IMR-90 (cell line): ENCODE results near the gene PPP2R2D. TPM values are rescaled to one million over a fixed set of nuclear protein-coding genes. Genes with fewer than 3 reads are reported as not detected.

Experiments used
- ATAC-seq: fragments of 200-7000 bp; cut with Tn5 transposase; 2 replicates; pipeline ENCODE4 v1.9.1; 2020; ENCODE audit warnings: low read depth, mild to moderate bottlenecking, moderate library complexity
- BruUV-seq: library from RNA; stranded (reverse); fragments of 400-500 nt; replicated peaks from 2 replicates; lab custom pipeline; 2021; lab: Mats Ljungman, UMichigan
- CTCF ChIA-PET: fragments of 300-600 bp; formaldehyde crosslinking; extraction: SDS; loops from one replicate; lab custom pipeline; 2021; ENCODE audit warnings: antibody characterized with exemption; lab: Yijun Ruan, JAX
- POLR2A ChIA-PET: fragments of 300-600 bp; sonication (Branson Sonifier 250); formaldehyde crosslinking; loops from one replicate; lab custom pipeline; 2022; ENCODE audit warnings: antibody characterized with exemption; ENCODE audit not compliant: unreplicated experiment; lab: Charles Lee
- DNase-seq: peaks from one replicate; pipeline ENCODE4 v3.0.0; 2013
- H2AFZ ChIP-seq: replicated peaks from 2 replicates; pipeline ENCODE3; 2013; ENCODE audit warnings: low read length, mild to moderate bottlenecking; ENCODE audit not compliant: poor library complexity
- H2AK5ac ChIP-seq: 2 replicates; pipeline ENCODE4 v1.6.1; 2013; ENCODE audit warnings: low read depth, low read length, inconsistent platforms
- H2AK9ac ChIP-seq: replicated peaks from 2 replicates; pipeline ENCODE3; 2013; ENCODE audit warnings: mild to moderate bottlenecking, low read depth, low read length, moderate library complexity; ENCODE audit not compliant: poor library complexity
- H2BK120ac ChIP-seq: 2 replicates; pipeline ENCODE4 v1.6.1; 2013; ENCODE audit warnings: low read depth, low read length, inconsistent platforms
- H2BK15ac ChIP-seq: 3 replicates; pipeline ENCODE4 v1.6.1; 2013; ENCODE audit warnings: low read depth, low read length, inconsistent platforms
- H2BK20ac ChIP-seq: 2 replicates; pipeline ENCODE4 v1.6.1; 2013; ENCODE audit warnings: low read depth, mild to moderate bottlenecking, inconsistent platforms, low read length, moderate library complexity
- H2BK5ac ChIP-seq: 2 replicates; pipeline ENCODE4 v1.6.1; 2013; ENCODE audit warnings: mild to moderate bottlenecking, low read depth, low read length, inconsistent platforms; ENCODE audit not compliant: poor library complexity, severe bottlenecking
- H3K14ac ChIP-seq: replicated peaks from 2 replicates; pipeline ENCODE4 v1.6.1; 2013; ENCODE audit warnings: low read depth, low read length, inconsistent platforms
- H3K18ac ChIP-seq: 2 replicates; pipeline ENCODE4 v1.6.1; 2013; ENCODE audit warnings: low read depth, low read length, control low read depth
- H3K23ac ChIP-seq: 2 replicates; pipeline ENCODE4 v1.6.1; 2013; ENCODE audit warnings: low read depth, low read length, inconsistent platforms
- H3K27ac ChIP-seq: 2 replicates; pipeline ENCODE4 v1.5.1; 2013; ENCODE audit warnings: mild to moderate bottlenecking, control low read depth, low read length; ENCODE audit not compliant: insufficient read depth
- H3K27me3 ChIP-seq: 2 replicates; pipeline ENCODE4 v1.6.1; 2013; ENCODE audit warnings: low read length; ENCODE audit not compliant: control insufficient read depth, insufficient read depth
- H3K36me3 ChIP-seq: 2 replicates; pipeline ENCODE4 v1.6.1; 2013; ENCODE audit warnings: low read length, mixed read lengths; ENCODE audit not compliant: control insufficient read depth, insufficient read depth
- H3K4ac ChIP-seq: 2 replicates; pipeline ENCODE4 v1.6.1; 2013; ENCODE audit warnings: low read depth, low read length, inconsistent platforms
- H3K4me1 ChIP-seq: 2 replicates; pipeline ENCODE4 v1.6.1; 2013; ENCODE audit warnings: low read length, mixed read lengths; ENCODE audit not compliant: control insufficient read depth, insufficient read depth
- H3K4me2 ChIP-seq: 2 replicates; pipeline ENCODE4 v1.6.1; 2013; ENCODE audit warnings: low read depth, mild to moderate bottlenecking, control low read depth, low read length, moderate library complexity
- H3K4me3 ChIP-seq: 2 replicates; pipeline ENCODE4 v1.5.1; 2013; ENCODE audit warnings: low read depth, mild to moderate bottlenecking, control low read depth, low read length, moderate library complexity; ENCODE audit not compliant: insufficient read depth
- H3K56ac ChIP-seq: 2 replicates; pipeline ENCODE4 v1.6.1; 2013; ENCODE audit warnings: low read length, inconsistent platforms; ENCODE audit not compliant: insufficient read depth; ENCODE audit errors: extremely low read depth
- H3K79me1 ChIP-seq, 2 experiments: 2 replicates each; pipeline ENCODE4 v1.6.1; 2013; ENCODE audit warnings: low read length in 2 of 2, inconsistent platforms in 1 of 2, low read depth in 1 of 2
- H3K9ac ChIP-seq: 2 replicates; pipeline ENCODE4 v1.6.1; 2013; ENCODE audit warnings: low read depth, low read length, control low read depth
- H3K9me1 ChIP-seq: 2 replicates; pipeline ENCODE4 v1.6.1; 2013; ENCODE audit warnings: low read length, inconsistent platforms; ENCODE audit not compliant: insufficient read depth
- H3K9me3 ChIP-seq: 2 replicates; pipeline ENCODE4 v1.6.1; 2013; ENCODE audit warnings: low read length; ENCODE audit not compliant: control insufficient read depth, insufficient read depth
- H4K20me1 ChIP-seq: 2 replicates; pipeline ENCODE4 v1.6.1; 2013; ENCODE audit warnings: low read length, inconsistent platforms; ENCODE audit not compliant: insufficient read depth
- H4K5ac ChIP-seq: 2 replicates; pipeline ENCODE4 v1.6.1; 2013; ENCODE audit warnings: mild to moderate bottlenecking, low read depth, low read length, control low read depth
- H4K8ac ChIP-seq, 2 experiments: 2 replicates each; pipeline ENCODE4 v1.6.1; 2013; ENCODE audit warnings: low read depth in 2 of 2, low read length in 2 of 2, control low read depth in 1 of 2, inconsistent platforms in 1 of 2
- H4K91ac ChIP-seq: 2 replicates; pipeline ENCODE4 v1.6.1; 2013; ENCODE audit warnings: low read depth, low read length, inconsistent platforms; ENCODE audit not compliant: insufficient read depth
- MAFK ChIP-seq: IDR thresholded peaks from 2 replicates; pipeline ENCODE4 v1.6.1; 2012; ENCODE audit warnings: low read depth, low read length, improper control_type of control experiment
- POLR2A ChIP-seq: IDR thresholded peaks from 2 replicates; pipeline ENCODE4 v1.6.1; 2012; ENCODE audit warnings: mild to moderate bottlenecking, low read depth, low read length
- RAD21 ChIP-seq: IDR thresholded peaks from 2 replicates; pipeline ENCODE4 v1.6.1; 2012; ENCODE audit warnings: low read length, improper control_type of control experiment
- RFX5 ChIP-seq: IDR thresholded peaks from 2 replicates; pipeline ENCODE4 v1.8.0; 2012; ENCODE audit warnings: low read depth, mild to moderate bottlenecking, low read length, moderate library complexity
- WGBS, 2 experiments: methylation state at CpG; one replicate each; pipeline versions ENCODE4 v1.1.5 to v1.1.7; 2013; ENCODE audit warnings: missing lambda C conversion rate in 2 of 2; ENCODE audit not compliant: insufficient read length in 1 of 2; ENCODE audit errors: extremely low coverage in 2 of 2; 5-methylcytosine and 5-hydroxymethylcytosine counted together
- dilution Hi-C: fragments of 300-500 bp; cut with HindIII; formaldehyde crosslinking; loops from one replicate; pipeline ENCODE4 v1.14.3; 2018; ENCODE audit warnings: low sequenced_read_pairs; ENCODE audit not compliant: unreplicated experiment
- in situ Hi-C: fragments of 300-500 bp; cut with MboI; formaldehyde crosslinking; loops from 3 replicates; pipeline ENCODE4 v1.14.3; 2019; ENCODE audit warnings: low sequenced_read_pairs, inconsistent platforms, mixed read lengths
- intact Hi-C: fragments of 100-400 bp; cut with micrococcal nuclease; formaldehyde crosslinking; loops from 2 replicates; pipeline ENCODE4 v1.10.0; 2022
- polyA plus RNA-seq, 3 experiments: library from polyadenylated mRNA; depleted of rRNA; stranded (reverse); fragments of >200 nt; gene quantifications; 2 replicates each; pipeline ENCODE4 v1.2.3, GENCODE V29; 2012; ENCODE audit warnings: low replicate concordance in 1 of 3
- total RNA-seq: library from RNA; depleted of rRNA; stranded (reverse); fragments of >200 nt; gene quantifications from 2 replicates; pipeline ENCODE4 v1.2.3, GENCODE V29; 2012

PPP2R2D gene
- total and polyA plus RNA-seq, 2 of the 4 experiments (the other 2 are of a cell fraction): 22.8 to 23.8 TPM

DNA sequence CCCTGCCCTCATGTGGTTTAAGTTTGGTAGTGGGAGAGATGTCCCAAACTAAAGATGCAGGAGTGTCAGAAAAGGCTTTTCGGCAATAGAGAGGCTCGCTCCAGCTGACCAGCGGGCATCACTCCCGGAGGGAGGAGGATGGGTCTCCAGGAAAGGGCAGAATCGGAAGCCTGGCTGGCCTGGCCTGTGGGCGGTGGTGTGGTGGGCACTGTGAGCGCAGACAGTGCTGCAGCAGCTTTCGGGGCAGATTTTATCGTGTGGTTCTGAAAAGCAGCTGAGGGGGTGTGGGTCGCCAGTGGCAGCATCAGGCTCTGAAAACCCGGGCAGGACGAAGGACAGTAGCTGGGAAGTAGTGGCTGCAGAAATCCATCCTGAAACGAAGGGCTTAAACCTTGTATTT lies 68.1 kb downstream of the PPP2R2D start:
- DNase-seq: no peak
- Histone ChIP-seq H4K20me1 (peaks cover 82% of the 10 kb centered on the region), H2AK5ac (no peak overlapping the region), H2BK15ac (no peak overlapping the region), H2BK20ac (no peak overlapping the region), H3K79me1 (peaks cover 29 to 62% of the 10 kb centered on the region in 2 experiments), H4K91ac (no peak overlapping the region), H3K4ac (no peak overlapping the region), H2AFZ (no peak overlapping the region), H3K9me1 (peaks cover 9% of the 10 kb centered on the region), H3K56ac (no peak overlapping the region), H2BK5ac (no peak overlapping the region), H3K4me2 (no peak overlapping the region), H4K5ac (no peak overlapping the region), H3K4me1 (peaks cover 6% of the 10 kb centered on the region; the same call in 1 of the 2 replicates), H3K18ac (no peak overlapping the region), H3K36me3 (peaks cover 65% of the 10 kb centered on the region), H3K27ac (no peak overlapping the region), H3K9me3 (no peaks in the 10 kb centered on the region), H3K9ac (no peak overlapping the region), H3K4me3 (no peak overlapping the region), H3K14ac (no peak overlapping the region), H3K27me3 (no peaks in the 10 kb centered on the region), H4K8ac (no peak overlapping the region), H2AK9ac (peak overlapping the region; percentile 9), H2BK120ac (no peak overlapping the region), H3K23ac (no peak overlapping the region)
- no TSS peak for BruUV-seq
- no peak for TF ChIP-seq RAD21
- TF ChIP-seq POLR2A: no peak
- TF ChIP-seq RFX5: no peak
- no peak for TF ChIP-seq MAFK
- ChIA-PET POLR2A (no interaction called here), CTCF (no interaction called here)
- WGBS, 2 experiments: 98% methylated on average over 8 of the region's 13 CpGs; no CpG with 5 or more reads in 1 of the 2 experiments
- intact Hi-C loops: no loop called here
- dilution Hi-C loops: no loop called here
- in situ Hi-C loops: no loop called here
- no peak for ATAC-seq
